Effector CD8-positive, alpha-beta T cell (primary cell): Measurements from ENCODE around the gene CSAD.
"Not testable (repeated sequence)": the region's sequence is repeated elsewhere in the genome, so short reads cannot be mapped to it uniquely, and the experiment has no call there.

Experiments used
- DNase-seq: peaks from one replicate; lab custom pipeline; 2025; lab: John Stamatoyannopoulos, UW

The CSAD gene

GRCh38 chr12:53179687-53180219 is 972 bp downstream of the CSAD start:
- DNase-seq, result no peak

DNA sequence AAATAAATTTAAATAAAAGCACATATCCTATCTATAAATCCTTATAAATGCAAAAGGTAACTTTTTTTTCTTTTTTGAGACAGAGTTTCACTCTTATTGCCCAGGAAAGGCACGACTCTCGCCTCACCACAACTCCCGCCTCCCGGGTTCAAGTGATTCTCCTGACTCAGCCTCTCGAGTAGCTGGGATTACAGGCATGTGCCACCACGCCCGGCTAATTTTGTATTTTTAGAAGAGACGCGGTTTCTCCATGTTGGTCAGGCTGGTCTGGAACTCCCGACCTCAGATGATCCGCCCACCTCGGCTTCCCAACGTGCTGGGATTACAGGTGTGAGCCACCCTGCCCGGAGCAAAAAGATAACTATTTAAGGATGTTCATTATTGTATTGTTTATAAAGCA is 1.9 kb downstream of the CSAD start:
- not testable (repeated sequence) for DNase-seq

DNA sequence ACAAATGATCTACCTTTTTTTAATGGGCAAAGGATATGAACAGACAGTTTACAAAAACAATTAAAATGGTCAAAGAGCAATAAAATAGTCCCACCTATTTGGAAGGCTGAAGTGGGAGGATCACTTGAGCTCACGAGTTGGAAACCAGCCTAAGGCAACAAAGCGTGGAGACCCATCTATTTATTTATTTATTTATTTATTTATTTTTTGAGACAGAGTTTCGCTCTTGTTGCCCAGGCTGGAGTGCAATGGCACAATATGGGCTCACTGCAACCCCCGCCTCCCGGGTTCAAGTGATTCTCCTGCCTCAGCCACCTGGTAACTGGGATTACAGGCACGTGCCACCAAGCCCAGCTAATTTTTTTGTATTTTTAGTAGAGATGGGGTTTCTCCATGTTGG is 3.3 kb downstream of the CSAD start:
- DNase-seq, result not testable (repeated sequence)

DNA sequence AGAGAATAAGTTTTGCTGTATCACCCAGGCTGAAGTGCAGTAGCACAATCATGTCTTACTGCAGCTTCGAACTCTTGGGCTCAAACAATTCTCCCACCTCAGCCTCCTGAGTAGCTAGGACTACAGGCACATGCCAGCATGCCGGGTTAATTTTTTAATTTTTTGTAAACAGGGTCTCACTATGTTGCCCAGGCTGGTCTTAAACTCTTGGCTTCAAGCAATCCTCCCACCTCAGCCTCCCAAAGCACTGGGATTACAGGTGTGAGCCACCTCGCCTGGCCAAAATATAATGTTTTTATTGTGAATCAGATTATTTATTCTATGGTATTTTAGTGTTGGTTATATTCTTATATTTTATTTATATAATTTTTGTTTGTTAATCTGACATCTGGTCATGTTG is 4.0 kb downstream of the CSAD start:
- no peak for DNase-seq

- DNase-seq, result no peak
These were observed 5.7 kb downstream of the CSAD start for GRCh38 chr12:53174881-53175491.

DNA sequence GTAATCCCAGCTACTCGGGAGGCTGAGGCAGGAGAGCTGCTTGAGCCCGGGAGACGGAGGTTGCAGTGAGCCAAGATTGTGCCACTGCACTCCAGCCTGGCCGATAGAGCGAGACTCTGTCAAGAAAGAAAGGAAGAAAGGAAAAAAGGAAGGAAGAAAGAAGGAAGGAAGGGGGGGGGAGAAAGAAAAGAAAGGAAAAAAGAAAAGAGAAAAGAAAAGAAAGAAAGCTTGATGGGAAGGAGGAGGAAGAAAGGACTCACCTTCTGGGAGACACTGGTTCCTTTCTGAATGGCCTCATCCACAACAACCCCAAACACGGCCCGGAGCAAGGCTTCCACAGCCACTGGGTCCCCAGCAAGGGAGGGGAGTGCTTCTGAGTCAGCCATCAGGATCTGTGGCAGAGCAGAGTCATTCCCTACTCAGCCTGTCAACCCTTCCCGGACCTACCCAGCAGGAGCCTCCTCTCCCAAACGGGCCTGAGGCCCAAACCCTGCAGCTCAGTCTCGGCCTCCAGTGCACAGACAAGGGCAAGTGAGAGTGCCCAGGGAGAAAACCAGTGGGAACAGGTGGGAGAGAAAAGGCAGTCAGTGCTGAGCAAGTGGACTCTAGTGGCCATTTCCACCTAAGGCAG is 7.5 kb downstream of the CSAD start:
- no peak for DNase-seq

DNA sequence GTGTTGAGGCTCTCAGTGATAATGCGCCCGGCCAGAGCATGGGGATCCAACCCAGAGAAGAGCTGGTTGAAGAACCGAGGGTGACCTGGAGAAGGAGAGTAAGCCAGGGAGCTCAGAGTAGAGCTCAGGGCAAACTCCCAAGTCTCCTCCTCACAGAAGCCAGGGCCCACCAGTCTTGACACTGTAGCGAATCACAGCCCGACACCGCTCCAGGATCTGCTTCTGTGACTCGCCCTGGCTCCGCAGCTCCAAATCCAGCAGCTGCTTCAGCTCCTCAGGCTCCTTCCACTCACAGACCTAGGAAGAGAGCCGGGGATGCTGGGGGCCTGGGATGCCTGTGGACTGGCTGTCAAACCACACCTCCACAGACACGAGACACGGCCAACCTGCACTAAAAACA is 8.4 kb downstream of the CSAD start:
- no peak for DNase-seq

- no peak for DNase-seq
These were observed 8.9 kb downstream of the CSAD start for GRCh38 chr12:53171725-53172329.

GRCh38 chr12:53170876-53171724 is 9.6 kb downstream of the CSAD start:
- DNase-seq, result no peak

- DNase-seq, result no peak
These were observed 10.5 kb downstream of the CSAD start for GRCh38 chr12:53170215-53170614.

DNA sequence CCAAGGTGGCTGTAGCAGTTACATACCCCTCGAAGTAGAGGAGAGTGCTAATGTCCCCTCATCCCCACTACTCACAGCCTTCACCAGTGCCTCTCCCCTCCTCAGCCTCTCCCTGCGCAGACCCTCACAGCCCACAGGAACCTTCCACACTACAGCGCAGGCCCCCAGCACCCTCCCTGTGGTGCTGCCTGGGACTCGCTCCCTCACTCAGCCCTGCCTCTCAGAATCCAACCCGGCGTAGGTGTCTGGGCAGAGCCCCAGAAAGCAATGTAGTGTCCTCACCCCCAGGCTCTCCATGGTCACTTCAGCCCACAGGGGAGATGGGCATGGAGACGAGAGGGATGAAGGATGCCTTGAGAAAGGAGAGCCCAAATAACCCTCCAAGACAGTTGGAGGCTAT is 11.1 kb downstream of the CSAD start:
- DNase-seq, result no peak

DNA sequence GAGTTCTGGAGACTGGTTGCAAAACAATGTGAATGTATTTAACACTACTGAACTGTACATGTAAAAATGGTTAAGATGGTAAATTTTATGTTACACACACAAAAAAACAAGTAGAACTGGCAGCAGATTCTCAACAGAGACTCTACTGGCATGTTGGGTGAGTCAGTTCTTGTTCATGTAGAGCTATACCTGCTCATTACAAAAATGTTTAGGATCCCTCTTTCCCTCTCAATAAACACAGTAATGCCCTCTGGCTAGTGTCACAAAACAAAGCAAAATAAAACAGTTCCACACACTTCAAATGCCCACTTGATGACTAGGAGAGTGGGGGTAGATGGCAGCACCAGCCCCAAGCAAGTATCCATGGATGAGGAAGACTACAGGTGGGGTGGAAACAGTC is 13.9 kb downstream of the CSAD start:
- no peak for DNase-seq

GRCh38 chr12:53163008-53163407 is 17.7 kb downstream of the CSAD start:
- not testable (repeated sequence) for DNase-seq

DNA sequence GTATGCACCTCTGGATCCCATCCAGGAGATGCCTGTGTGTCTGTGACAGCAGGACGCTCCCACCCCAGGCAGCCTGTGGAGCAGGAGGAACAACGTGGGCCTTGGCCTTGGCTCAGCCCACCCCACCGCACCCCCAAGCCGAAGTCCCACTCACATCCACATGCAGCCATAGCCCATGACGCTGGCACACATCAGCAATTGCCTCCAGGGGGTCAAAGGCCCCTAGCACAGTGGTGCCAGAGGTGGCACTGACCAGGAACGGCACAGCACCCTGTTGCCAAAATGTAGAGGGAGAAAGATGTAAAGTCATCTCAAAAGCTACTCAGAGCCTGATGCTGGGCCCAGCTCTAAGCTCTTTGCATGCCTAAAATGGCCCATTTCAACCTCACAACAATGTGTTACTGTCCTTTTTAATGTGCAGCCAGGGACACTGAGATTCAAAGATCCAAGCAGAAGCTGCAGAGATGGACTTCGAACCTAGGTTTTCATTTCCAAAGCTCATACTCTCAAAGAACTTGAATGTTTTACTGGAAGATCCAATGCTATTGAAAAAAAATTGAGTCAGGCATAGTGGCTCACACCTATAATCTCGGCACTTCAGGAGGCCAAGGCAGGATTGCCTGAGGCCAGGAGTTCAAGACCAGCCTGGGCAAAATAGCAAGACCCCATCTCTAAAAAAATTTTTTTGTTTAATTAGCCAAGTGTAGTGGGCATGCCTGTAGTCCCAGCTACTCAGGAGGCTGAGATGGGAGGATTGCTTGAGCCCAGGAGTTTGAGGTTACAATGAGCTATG is 19.4 kb downstream of the CSAD start:
- DNase-seq, result no peak

DNA sequence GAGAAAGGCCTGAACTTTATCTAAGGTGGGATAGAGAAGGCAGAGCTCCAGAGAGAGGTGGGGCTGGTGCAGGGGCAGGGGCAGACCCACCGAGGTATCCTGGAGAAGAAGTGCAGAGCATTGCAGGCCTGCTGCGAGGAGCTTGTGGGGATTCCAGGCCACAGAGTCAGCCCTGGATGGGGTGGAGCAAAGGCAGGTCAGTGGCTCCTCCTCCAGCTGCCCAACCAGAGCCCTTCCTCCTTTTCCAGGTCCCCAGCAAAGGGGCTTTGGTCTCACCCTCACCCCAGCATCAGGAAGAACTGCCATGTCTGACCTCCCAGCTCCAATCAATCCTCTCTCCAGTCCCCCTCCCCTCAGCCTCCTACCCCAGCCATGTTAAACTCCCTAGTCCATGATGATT is 20.1 kb downstream of the CSAD start:
- DNase-seq, result no peak

- no peak for DNase-seq
These were observed 20.7 kb downstream of the CSAD start for GRCh38 chr12:53160000-53160399.

- DNase-seq, result peak; percentile 81
These were observed 21.4 kb downstream of the CSAD start for GRCh38 chr12:53159195-53159839.

DNA sequence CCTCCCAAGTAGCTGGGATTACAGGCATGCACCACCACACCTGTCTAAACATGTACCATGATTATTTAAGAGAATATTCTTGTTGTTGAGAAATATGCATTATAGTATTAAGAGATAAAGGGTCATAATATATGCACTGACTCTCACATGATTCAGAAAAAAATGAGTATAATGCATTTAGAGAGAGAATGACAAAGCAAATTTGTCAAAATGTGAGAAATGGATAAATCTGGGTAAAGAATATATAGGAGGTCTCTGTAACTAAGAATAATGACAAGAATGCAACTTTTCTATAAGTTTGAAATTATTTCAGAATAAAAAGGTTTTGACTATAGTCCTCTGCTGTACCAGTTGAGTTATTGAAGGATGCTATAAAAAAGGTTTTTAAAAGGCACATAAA is 28.3 kb downstream of the CSAD start:
- DNase-seq, result no peak

GRCh38 chr12:53151039-53151438 is 29.7 kb downstream of the CSAD start:
- DNase-seq, result no peak

- no peak for DNase-seq
These were observed 33.1 kb downstream of the CSAD start for GRCh38 chr12:53147653-53148052.

DNA sequence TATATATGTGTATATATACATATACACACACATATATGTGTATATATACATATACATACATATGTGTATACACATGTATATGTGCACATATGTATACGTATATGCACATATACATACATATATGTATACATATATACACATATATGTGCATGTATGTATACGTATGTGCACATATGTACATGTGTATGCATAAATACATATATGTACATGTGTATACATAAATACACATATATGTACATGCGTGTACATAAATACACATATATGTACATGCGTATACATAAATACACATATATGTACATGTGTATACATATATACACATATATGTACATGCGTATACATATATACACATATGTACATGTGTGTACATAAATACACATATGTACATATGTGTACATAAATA is 33.5 kb downstream of the CSAD start:
- DNase-seq, result no peak
